ENCODE data around the gene PJVK. TPM values are rescaled to one million over a fixed set of nuclear protein-coding genes. Genes with fewer than 3 reads are reported as not detected.

The PJVK gene
- total RNA-seq, 4 donors from 2014 or later, result 0.84 to 6.6 (median 1.2) TPM

- WGBS, 2 donors, result 0 to 1% methylated on average over 57 to 65 of the region's 92 CpGs
- H3K4me3 ChIP-seq (ENCODE audit: low read depth, poor library complexity, severe bottlenecking), result peak within 1 kb of the TSS; percentile 85
- TF ChIP-seq CTCF (IDR thresholded peaks at IDR 0.05), result no peak
- TF ChIP-seq POLR2A (IDR thresholded peaks at IDR 0.05), result peak in 1 of 2 donors; percentile 2
- intact Hi-C loops (cut with DNase I; ENCODE audit: low total_unique reads), result no loop called here
- peak; percentile 91 to 99 for DNase-seq (ENCODE audit: low spot score in 2 of 2)
Measured at GRCh38 chr2:178480227-178481181, 29.3 kb downstream of the PJVK start, which contains the start of gene PLEKHA3. PLEKHA3 (plus strand) TSS chr2:178480457; CDS start chr2:178480870, 413 bp downstream.

GRCh38 chr2:178482437-178482836 lies 31.3 kb downstream of the PJVK start:
- H3K4me3 ChIP-seq (ENCODE audit: low read depth, poor library complexity, severe bottlenecking), result no peak overlapping the region
- intact Hi-C loops (cut with DNase I; ENCODE audit: low total_unique reads), result no loop called here
- TF ChIP-seq POLR2A (IDR thresholded peaks at IDR 0.05), result no peak
- TF ChIP-seq CTCF (IDR thresholded peaks at IDR 0.05), result no peak

GRCh38 chr2:178484245-178485041 lies 33.3 kb downstream of the PJVK start:
- no peak for TF ChIP-seq POLR2A (IDR thresholded peaks at IDR 0.05)
- TF ChIP-seq CTCF (IDR thresholded peaks at IDR 0.05), result no peak
- 44 to 50% methylated on average over 6 of the region's 6 CpGs for WGBS, 2 donors
- intact Hi-C loops (cut with DNase I; ENCODE audit: low total_unique reads), result no loop called here
- DNase-seq (ENCODE audit: low spot score in 2 of 2), result no peak
- no peak overlapping the region for H3K4me3 ChIP-seq (ENCODE audit: low read depth, poor library complexity, severe bottlenecking)

More at GRCh38 chr2:178482437-178482836, 31.3 kb downstream of the PJVK start:
- DNase-seq (ENCODE audit: low spot score in 2 of 2), result no peak
- 88 to 89% methylated on average over 4 of the region's 4 CpGs for WGBS, 2 donors

GRCh38 chr2:178485356-178485755 lies 34.2 kb downstream of the PJVK start:
- 63 to 65% methylated on average over 3 of the region's 3 CpGs for WGBS, 2 donors
- TF ChIP-seq POLR2A (IDR thresholded peaks at IDR 0.05), result no peak
- TF ChIP-seq CTCF (IDR thresholded peaks at IDR 0.05), result no peak
- intact Hi-C loops (cut with DNase I; ENCODE audit: low total_unique reads), result no loop called here

GRCh38 chr2:178491612-178492011 lies 40.4 kb downstream of the PJVK start:
- 78 to 97% methylated on average over 6 of the region's 6 CpGs for WGBS, 2 donors
- intact Hi-C loops (cut with DNase I; ENCODE audit: low total_unique reads), result no loop called here
- DNase-seq (ENCODE audit: low spot score in 2 of 2), result no peak
- TF ChIP-seq POLR2A (IDR thresholded peaks at IDR 0.05), result no peak
- no peak for TF ChIP-seq CTCF (IDR thresholded peaks at IDR 0.05)
- no peak overlapping the region for H3K4me3 ChIP-seq (ENCODE audit: low read depth, poor library complexity, severe bottlenecking)

More at GRCh38 chr2:178485356-178485755, 34.2 kb downstream of the PJVK start:
- DNase-seq (ENCODE audit: low spot score in 2 of 2), result no peak
- no peak overlapping the region for H3K4me3 ChIP-seq (ENCODE audit: low read depth, poor library complexity, severe bottlenecking)

Measured in lower leg skin (tissue), 4 donors.